Measurements from ENCODE around the gene USHBP1.
"Not testable (repeated sequence)": the region's sequence is repeated elsewhere in the genome, so short reads cannot be mapped to it uniquely, and the experiment has no call there.

Gene USHBP1

GRCh38 chr19:17264641-17264979, at the start of gene USHBP1:
USHBP1 (minus strand) TSS chr19:17264745; CDS start chr19:17264299, 446 bp downstream.
- DNase-seq = no peak

GRCh38 chr19:17314007-17314593, 49.6 kb upstream of the USHBP1 start:
- no peak for DNase-seq

- DNase-seq = no peak
Observed at GRCh38 chr19:17312189-17313113, 47.9 kb upstream of the USHBP1 start.

GRCh38 chr19:17311455-17312188, 47.1 kb upstream of the USHBP1 start:
- DNase-seq = no peak

GRCh38 chr19:17309965-17310461, 45.5 kb upstream of the USHBP1 start:
- no peak for DNase-seq

GRCh38 chr19:17309198-17309964, 44.8 kb upstream of the USHBP1 start, which contains the start of gene DDA1:
DDA1 (plus strand) TSS chr19:17309563; CDS start chr19:17309655, 92 bp downstream.
- DNase-seq = peak; percentile 100

GRCh38 chr19:17307876-17308377, 43.4 kb upstream of the USHBP1 start:
- no peak for DNase-seq

- no peak for DNase-seq
Observed at GRCh38 chr19:17306285-17306714, 41.8 kb upstream of the USHBP1 start.

GRCh38 chr19:17305517-17306284, 41.2 kb upstream of the USHBP1 start, which contains the start of gene MRPL34:
MRPL34 (plus strand) TSS chr19:17305872; CDS start chr19:17305893, 21 bp downstream.
- DNase-seq = peak; percentile 100

GRCh38 chr19:17305216-17305516, 40.6 kb upstream of the USHBP1 start:
- no peak for DNase-seq

GRCh38 chr19:17304386-17305215, 40.1 kb upstream of the USHBP1 start:
- no peak for DNase-seq

GRCh38 chr19:17303940-17304267, 39.4 kb upstream of the USHBP1 start:
- no peak for DNase-seq

GRCh38 chr19:17303167-17303939, 38.8 kb upstream of the USHBP1 start, which contains the start of gene ABHD8:
ABHD8 (minus strand) TSS chr19:17303425; CDS start chr19:17301616, 1,809 bp downstream.
- peak; percentile 96 for DNase-seq

GRCh38 chr19:17302391-17303166, 38.0 kb upstream of the USHBP1 start:
- no peak for DNase-seq

GRCh38 chr19:17300992-17301619, 36.6 kb upstream of the USHBP1 start:
- DNase-seq = no peak

- DNase-seq = no peak
Observed at GRCh38 chr19:17296976-17297375, 32.4 kb upstream of the USHBP1 start.

- peak; percentile 46 for DNase-seq
Observed at GRCh38 chr19:17296273-17296672, 31.7 kb upstream of the USHBP1 start.

GRCh38 chr19:17295551-17295950, 31.0 kb upstream of the USHBP1 start:
- DNase-seq = not testable (repeated sequence)
